Measurements from ENCODE around the gene VEGFA.

The VEGFA gene

DNA sequence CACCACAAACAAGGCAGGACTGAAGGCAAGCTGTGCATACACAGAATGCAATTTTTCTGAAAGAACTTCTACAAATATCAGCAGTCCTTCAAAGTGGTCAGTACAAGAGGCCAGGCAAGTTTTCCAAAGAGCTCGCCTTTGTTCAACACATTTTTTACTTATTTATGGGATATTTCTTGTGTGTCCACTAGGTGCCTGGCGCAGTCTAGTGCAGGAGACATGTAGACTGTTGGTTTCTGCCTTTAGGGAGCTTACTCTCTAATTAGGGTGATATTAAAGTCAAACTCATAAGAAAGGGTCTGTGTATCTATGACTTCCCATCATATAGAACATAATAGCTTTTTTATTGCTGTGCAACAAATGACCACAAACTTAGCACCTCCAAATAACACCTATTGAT lies 21.2 kb upstream of the VEGFA start:
- Histone ChIP-seq H3K14ac (ENCODE audit: low read length) (no peak overlapping the region), H2BK15ac (ENCODE audit: low read length) (no peak overlapping the region), H3K4me2 (ENCODE audit: insufficient read depth, low read length, poor library complexity, severe bottlenecking) (no peak overlapping the region), H2BK12ac (ENCODE audit: low read length) (no peak overlapping the region), H2BK5ac (ENCODE audit: low read length) (no peak overlapping the region), H4K8ac (ENCODE audit: low read depth, low read length) (no peak overlapping the region), H3K4ac (ENCODE audit: low read length) (no peak overlapping the region), H2AK5ac (ENCODE audit: low read depth, low read length) (no peak overlapping the region), H3K4me1 (ENCODE audit: control insufficient read depth in 2 of 2, insufficient read depth in 1 of 2, low read depth in 1 of 2, low read length in 2 of 2) (peaks cover 12 to 19% of the 10 kb centered on the region in 2 donors), H2BK120ac (ENCODE audit: low read depth, low read length) (no peak overlapping the region), H3K23ac (ENCODE audit: low read depth, low read length, poor library complexity) (no peak overlapping the region), H3K79me1 (ENCODE audit: low read depth, low read length) (no peaks in the 10 kb centered on the region), H2AFZ (ENCODE audit: low read length) (no peak overlapping the region), H3K4me3 (ENCODE audit: low read length in 2 of 2) (no peak overlapping the region), H3K36me3 (replicated peaks in 1 of 2; ENCODE audit: control insufficient read depth in 2 of 2, insufficient read depth in 2 of 2, low read length in 2 of 2) (no peaks in the 10 kb centered on the region), H3K9ac (ENCODE audit: low read depth, low read length, poor library complexity) (no peak overlapping the region), H3K9me3 (replicated peaks in 1 of 2; ENCODE audit: control insufficient read depth in 2 of 2, insufficient read depth in 1 of 2, low read depth in 1 of 2, low read length in 2 of 2) (no peaks in the 10 kb centered on the region), H3K27me3 (ENCODE audit: control insufficient read depth in 3 of 3, insufficient read depth in 3 of 3, low read depth in 1 of 3, low read length in 3 of 3) (peaks cover 0 to 35% (median 0%) of the 10 kb centered on the region in 3 experiments), H3K27ac (replicated peaks; ENCODE audit: low read length) (no peak overlapping the region), H4K91ac (ENCODE audit: low read depth, low read length, poor library complexity) (no peak overlapping the region), H3K18ac (ENCODE audit: low read length) (no peak overlapping the region)
- WGBS, 2 donors (ENCODE audit: extremely low coverage in 2 of 2, insufficient read length in 2 of 2, insufficient replicate concordance in 1 of 2): no CpG with 5 or more reads among the region's 2 CpGs
- no peak for DNase-seq (ENCODE audit: low spot score)

DNA sequence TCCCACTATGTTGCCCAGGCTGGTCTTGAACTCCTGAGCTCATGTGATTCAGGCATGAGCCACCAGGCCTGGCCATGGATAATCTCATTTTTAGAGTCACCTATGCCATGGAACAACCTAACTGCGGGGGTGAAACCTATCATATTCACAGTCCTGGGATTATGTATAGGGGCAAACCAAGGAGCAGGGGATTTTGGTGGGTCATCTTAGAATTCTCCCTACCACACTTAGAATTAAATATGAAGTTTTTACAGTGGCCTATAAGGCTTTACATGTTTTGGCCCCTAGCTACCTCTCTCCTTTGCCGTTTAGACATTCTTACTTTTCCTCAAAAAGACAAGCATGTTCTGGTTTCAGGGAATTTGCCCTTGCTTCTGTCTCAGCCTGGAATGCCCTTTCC lies 20.6 kb upstream of the VEGFA start:
- Histone ChIP-seq H3K4me3 (ENCODE audit: low read length in 2 of 2) (no peak overlapping the region), H3K18ac (ENCODE audit: low read length) (no peak overlapping the region), H4K91ac (ENCODE audit: low read depth, low read length, poor library complexity) (no peak overlapping the region), H4K8ac (ENCODE audit: low read depth, low read length) (no peak overlapping the region), H2AFZ (ENCODE audit: low read length) (no peak overlapping the region), H2BK15ac (ENCODE audit: low read length) (no peak overlapping the region), H3K4me1 (ENCODE audit: control insufficient read depth in 2 of 2, insufficient read depth in 1 of 2, low read depth in 1 of 2, low read length in 2 of 2) (peaks cover 8 to 16% of the 10 kb centered on the region in 2 donors), H3K9me3 (replicated peaks in 1 of 2; ENCODE audit: control insufficient read depth in 2 of 2, insufficient read depth in 1 of 2, low read depth in 1 of 2, low read length in 2 of 2) (no peaks in the 10 kb centered on the region), H3K23ac (ENCODE audit: low read depth, low read length, poor library complexity) (no peak overlapping the region), H3K9ac (ENCODE audit: low read depth, low read length, poor library complexity) (no peak overlapping the region), H3K79me1 (ENCODE audit: low read depth, low read length) (no peaks in the 10 kb centered on the region), H3K27me3 (ENCODE audit: control insufficient read depth in 3 of 3, insufficient read depth in 3 of 3, low read depth in 1 of 3, low read length in 3 of 3) (peaks cover 0 to 35% (median 0%) of the 10 kb centered on the region in 3 experiments), H2BK12ac (ENCODE audit: low read length) (no peak overlapping the region), H3K27ac (replicated peaks; ENCODE audit: low read length) (no peak overlapping the region), H3K4me2 (ENCODE audit: insufficient read depth, low read length, poor library complexity, severe bottlenecking) (no peak overlapping the region), H2BK120ac (ENCODE audit: low read depth, low read length) (no peak overlapping the region), H3K36me3 (replicated peaks in 1 of 2; ENCODE audit: control insufficient read depth in 2 of 2, insufficient read depth in 2 of 2, low read length in 2 of 2) (no peaks in the 10 kb centered on the region), H2AK5ac (ENCODE audit: low read depth, low read length) (no peak overlapping the region), H3K4ac (ENCODE audit: low read length) (no peak overlapping the region), H3K14ac (ENCODE audit: low read length) (no peak overlapping the region), H2BK5ac (ENCODE audit: low read length) (no peak overlapping the region)
- no CpG with 5 or more reads among the region's 2 CpGs for WGBS, 2 donors (ENCODE audit: extremely low coverage in 2 of 2, insufficient read length in 2 of 2, insufficient replicate concordance in 1 of 2)
- no peak for DNase-seq (ENCODE audit: low spot score)

DNA sequence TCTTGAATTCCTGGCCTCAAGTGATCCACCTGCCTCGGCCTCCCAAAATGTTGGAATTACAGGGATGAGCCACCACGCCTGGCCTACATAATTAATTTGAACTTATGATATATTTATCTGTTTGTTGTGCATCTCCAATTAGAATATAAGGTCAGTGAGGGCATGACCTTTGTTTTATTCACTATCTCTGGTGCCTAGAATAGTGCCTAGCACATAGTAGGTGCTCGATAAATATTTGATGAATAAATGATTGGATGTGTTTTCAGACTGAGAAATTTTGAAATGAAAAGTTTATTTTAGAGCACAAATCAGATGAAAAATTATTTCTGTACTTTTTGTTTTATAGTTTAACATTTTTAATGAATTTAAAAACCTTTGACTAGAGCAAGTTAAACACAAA lies 19.4 kb upstream of the VEGFA start:
- H2BK12ac ChIP-seq (ENCODE audit: low read length): no peak overlapping the region
- peaks cover 4 to 13% of the 10 kb centered on the region in 2 donors for H3K4me1 ChIP-seq (ENCODE audit: control insufficient read depth in 2 of 2, insufficient read depth in 1 of 2, low read depth in 1 of 2, low read length in 2 of 2)
- H4K8ac ChIP-seq (ENCODE audit: low read depth, low read length): no peak overlapping the region
- H2AK5ac ChIP-seq (ENCODE audit: low read depth, low read length): no peak overlapping the region
- H4K91ac ChIP-seq (ENCODE audit: low read depth, low read length, poor library complexity): no peak overlapping the region
- DNase-seq (ENCODE audit: low spot score): no peak
- no peaks in the 10 kb centered on the region for H3K9me3 ChIP-seq (replicated peaks in 1 of 2; ENCODE audit: control insufficient read depth in 2 of 2, insufficient read depth in 1 of 2, low read depth in 1 of 2, low read length in 2 of 2)
- H2AFZ ChIP-seq (ENCODE audit: low read length): no peak overlapping the region
- no peak overlapping the region for H3K14ac ChIP-seq (ENCODE audit: low read length)
- no peak overlapping the region for H3K9ac ChIP-seq (ENCODE audit: low read depth, low read length, poor library complexity)
- H3K27me3 ChIP-seq (ENCODE audit: control insufficient read depth in 3 of 3, insufficient read depth in 3 of 3, low read depth in 1 of 3, low read length in 3 of 3): peaks cover 0 to 30% (median 0%) of the 10 kb centered on the region in 3 experiments
- no peak overlapping the region for H3K4me3 ChIP-seq (ENCODE audit: low read length in 2 of 2)
- no peaks in the 10 kb centered on the region for H3K36me3 ChIP-seq (replicated peaks in 1 of 2; ENCODE audit: control insufficient read depth in 2 of 2, insufficient read depth in 2 of 2, low read length in 2 of 2)
- H3K23ac ChIP-seq (ENCODE audit: low read depth, low read length, poor library complexity): no peak overlapping the region
- no peak overlapping the region for H2BK15ac ChIP-seq (ENCODE audit: low read length)
- no peak overlapping the region for H3K4ac ChIP-seq (ENCODE audit: low read length)
- H3K27ac ChIP-seq (replicated peaks; ENCODE audit: low read length): no peak overlapping the region
- WGBS, 2 donors (ENCODE audit: extremely low coverage in 2 of 2, insufficient read length in 2 of 2, insufficient replicate concordance in 1 of 2): no CpG with 5 or more reads among the region's 3 CpGs
- no peak overlapping the region for H3K4me2 ChIP-seq (ENCODE audit: insufficient read depth, low read length, poor library complexity, severe bottlenecking)
- H2BK5ac ChIP-seq (ENCODE audit: low read length): no peak overlapping the region
- no peaks in the 10 kb centered on the region for H3K79me1 ChIP-seq (ENCODE audit: low read depth, low read length)
- H3K18ac ChIP-seq (ENCODE audit: low read length): no peak overlapping the region
- H2BK120ac ChIP-seq (ENCODE audit: low read depth, low read length): no peak overlapping the region

DNA sequence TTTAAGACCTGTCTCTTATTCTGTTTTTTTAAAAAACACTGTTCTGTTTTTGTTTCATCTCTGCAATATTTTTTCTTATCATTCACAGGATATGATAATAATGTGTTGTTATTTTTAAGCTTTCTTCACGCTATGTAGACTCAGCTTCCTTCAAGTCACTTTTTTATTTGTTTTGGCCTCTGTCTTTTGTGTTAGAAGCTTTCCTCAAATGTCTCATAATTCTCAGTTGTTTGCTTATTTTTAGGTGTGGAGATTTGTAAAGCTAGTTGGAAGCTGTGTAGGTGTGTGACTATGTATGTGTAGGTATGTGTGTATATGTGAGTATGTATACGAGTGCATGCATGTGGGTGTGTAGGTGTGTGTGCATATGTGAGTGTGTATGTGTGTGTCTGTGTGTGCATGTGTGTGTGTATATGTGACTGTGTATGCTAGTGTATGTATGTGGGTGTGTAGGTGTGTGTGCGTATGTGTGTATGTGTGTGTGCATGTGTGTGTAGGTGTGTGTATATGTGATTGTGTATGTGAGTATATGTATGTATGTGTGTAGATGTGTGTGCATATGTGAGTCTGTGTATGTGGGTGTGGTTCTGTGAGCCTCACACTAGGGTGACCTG lies 16.3 kb upstream of the VEGFA start:
- no peak overlapping the region for H4K91ac ChIP-seq (ENCODE audit: low read depth, low read length, poor library complexity)
- no peak for DNase-seq (ENCODE audit: low spot score)
- 92% methylated on average over 1 of the region's 3 CpGs; no CpG with 5 or more reads in 1 of the 2 donors for WGBS, 2 donors (ENCODE audit: extremely low coverage in 2 of 2, insufficient read length in 2 of 2, insufficient replicate concordance in 1 of 2)
- no peak overlapping the region for H2AFZ ChIP-seq (ENCODE audit: low read length)
- H3K4me3 ChIP-seq (ENCODE audit: low read length in 2 of 2): peak overlapping the region in 1 of 2 donors; percentile 69
- no peak overlapping the region for H3K27ac ChIP-seq (replicated peaks; ENCODE audit: low read length)
- H2BK120ac ChIP-seq (ENCODE audit: low read depth, low read length): no peak overlapping the region
- no peaks in the 10 kb centered on the region for H3K9me3 ChIP-seq (replicated peaks in 1 of 2; ENCODE audit: control insufficient read depth in 2 of 2, insufficient read depth in 1 of 2, low read depth in 1 of 2, low read length in 2 of 2)
- peaks cover 0 to 18% (median 0%) of the 10 kb centered on the region in 3 experiments for H3K27me3 ChIP-seq (ENCODE audit: control insufficient read depth in 3 of 3, insufficient read depth in 3 of 3, low read depth in 1 of 3, low read length in 3 of 3)
- peak overlapping the region; percentile 37 for H3K9ac ChIP-seq (ENCODE audit: low read depth, low read length, poor library complexity)
- H2BK15ac ChIP-seq (ENCODE audit: low read length): no peak overlapping the region
- no peaks in the 10 kb centered on the region for H3K36me3 ChIP-seq (replicated peaks in 1 of 2; ENCODE audit: control insufficient read depth in 2 of 2, insufficient read depth in 2 of 2, low read length in 2 of 2)
- H2BK5ac ChIP-seq (ENCODE audit: low read length): no peak overlapping the region
- H3K23ac ChIP-seq (ENCODE audit: low read depth, low read length, poor library complexity): no peak overlapping the region
- no peak overlapping the region for H3K18ac ChIP-seq (ENCODE audit: low read length)
- no peak overlapping the region for H3K4ac ChIP-seq (ENCODE audit: low read length)
- H2AK5ac ChIP-seq (ENCODE audit: low read depth, low read length): no peak overlapping the region
- H3K4me1 ChIP-seq (ENCODE audit: control insufficient read depth in 2 of 2, insufficient read depth in 1 of 2, low read depth in 1 of 2, low read length in 2 of 2): no peaks in the 10 kb centered on the region
- no peak overlapping the region for H2BK12ac ChIP-seq (ENCODE audit: low read length)
- H3K79me1 ChIP-seq (ENCODE audit: low read depth, low read length): no peaks in the 10 kb centered on the region
- H4K8ac ChIP-seq (ENCODE audit: low read depth, low read length): no peak overlapping the region
- no peak overlapping the region for H3K4me2 ChIP-seq (ENCODE audit: insufficient read depth, low read length, poor library complexity, severe bottlenecking)
- H3K14ac ChIP-seq (ENCODE audit: low read length): no peak overlapping the region
